Neural cell (in vitro differentiated cells): Measurements from ENCODE around the gene ZNF106.

Source experiments
- CTCF ChIP-seq: fragments of 450-650 bp; IDR thresholded peaks from 2 replicates; pipeline ENCODE4 v1.5.1; 2014; ENCODE audit warnings: antibody characterized with exemption, mild to moderate bottlenecking, moderate library complexity; ENCODE audit not compliant: poor library complexity, severe bottlenecking
- EP300 ChIP-seq: fragments of 450-650 bp; conservative IDR thresholded peaks from 2 replicates; pipeline ENCODE4 v1.6.1; 2014; ENCODE audit warnings: antibody characterized with exemption, mild to moderate bottlenecking, moderate library complexity; ENCODE audit not compliant: poor library complexity, severe bottlenecking
- EZH2 ChIP-seq: fragments of 200-600, 300-800 bp; shearing (Covaris generic), sonication (generic); IDR thresholded peaks from 2 replicates; pipeline ENCODE4 v1.6.1; 2014; ENCODE audit warnings: antibody characterized with exemption, low read length, borderline replicate concordance, mild to moderate bottlenecking; ENCODE audit not compliant: insufficient read depth, poor library complexity, severe bottlenecking
- MXI1 ChIP-seq: fragments of 450-650 bp; conservative IDR thresholded peaks from 2 replicates; pipeline ENCODE4 v1.6.1; 2014; ENCODE audit warnings: antibody characterized with exemption, mild to moderate bottlenecking; ENCODE audit not compliant: poor library complexity, severe bottlenecking
- POLR2AphosphoS5 ChIP-seq: IDR thresholded peaks from 2 replicates; pipeline ENCODE4 v1.6.1; 2012
- RAD21 ChIP-seq: fragments of 450-650 bp; conservative IDR thresholded peaks from 2 replicates; pipeline ENCODE4 v1.6.1; 2014; ENCODE audit warnings: antibody characterized with exemption, mild to moderate bottlenecking, moderate library complexity
- REST ChIP-seq: IDR thresholded peaks from 2 replicates; pipeline ENCODE4 v1.6.1; 2012; ENCODE audit warnings: borderline replicate concordance

DNA sequence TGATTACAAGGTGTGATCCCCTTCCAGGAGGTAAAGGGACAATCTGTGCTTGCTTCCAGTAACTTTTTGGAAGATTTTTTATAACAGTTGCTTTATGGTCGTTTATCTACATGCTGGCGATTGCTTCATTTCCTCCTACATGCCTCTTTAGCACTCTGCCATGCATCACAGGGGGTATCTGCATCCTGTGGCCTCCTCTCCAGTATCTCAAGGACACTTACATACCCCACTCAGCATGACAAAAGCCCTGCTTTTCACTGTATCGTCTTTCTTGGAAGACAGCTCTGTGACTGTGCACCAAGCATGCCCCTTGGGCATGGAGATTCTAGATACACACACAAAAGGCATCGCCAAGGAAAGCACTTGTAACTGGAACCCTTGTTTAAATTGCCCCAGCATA is 106.3 kb downstream of the ZNF106 start:
- TF ChIP-seq MXI1: no peak
- no peak for TF ChIP-seq RAD21
- no peak for TF ChIP-seq POLR2AphosphoS5
- TF ChIP-seq EP300: no peak
- no peak for TF ChIP-seq EZH2
- TF ChIP-seq CTCF: no peak
- no peak for TF ChIP-seq REST
